Breast epithelium (tissue), 3 donors: ENCODE results near the gene ATP5F1E.

Experiments
- POLR2A ChIP-seq: fragments of 450-650 bp; IDR thresholded peaks from one replicate; pipeline ENCODE4 v1.6.1; 2016; ENCODE audit warnings: antibody characterized with exemption, mild to moderate bottlenecking, moderate library complexity
- TF ChIP-seq, protein P1 (sequence below), 3 donors: fragments of 450-650 bp; IDR thresholded peaks; one replicate each; pipeline ENCODE4 v1.5.1; 2016 to 2017; ENCODE audit warnings: antibody characterized with exemption in 3 of 3, mild to moderate bottlenecking in 3 of 3, moderate library complexity in 3 of 3

- TF ChIP-seq, protein P1, sequence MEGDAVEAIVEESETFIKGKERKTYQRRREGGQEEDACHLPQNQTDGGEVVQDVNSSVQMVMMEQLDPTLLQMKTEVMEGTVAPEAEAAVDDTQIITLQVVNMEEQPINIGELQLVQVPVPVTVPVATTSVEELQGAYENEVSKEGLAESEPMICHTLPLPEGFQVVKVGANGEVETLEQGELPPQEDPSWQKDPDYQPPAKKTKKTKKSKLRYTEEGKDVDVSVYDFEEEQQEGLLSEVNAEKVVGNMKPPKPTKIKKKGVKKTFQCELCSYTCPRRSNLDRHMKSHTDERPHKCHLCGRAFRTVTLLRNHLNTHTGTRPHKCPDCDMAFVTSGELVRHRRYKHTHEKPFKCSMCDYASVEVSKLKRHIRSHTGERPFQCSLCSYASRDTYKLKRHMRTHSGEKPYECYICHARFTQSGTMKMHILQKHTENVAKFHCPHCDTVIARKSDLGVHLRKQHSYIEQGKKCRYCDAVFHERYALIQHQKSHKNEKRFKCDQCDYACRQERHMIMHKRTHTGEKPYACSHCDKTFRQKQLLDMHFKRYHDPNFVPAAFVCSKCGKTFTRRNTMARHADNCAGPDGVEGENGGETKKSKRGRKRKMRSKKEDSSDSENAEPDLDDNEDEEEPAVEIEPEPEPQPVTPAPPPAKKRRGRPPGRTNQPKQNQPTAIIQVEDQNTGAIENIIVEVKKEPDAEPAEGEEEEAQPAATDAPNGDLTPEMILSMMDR (IDR thresholded peaks at IDR 0.05) = no peak
- TF ChIP-seq POLR2A = no peak
Observed at GRCh38 chr20:59002388-59002787, 29.7 kb downstream of the ATP5F1E start.
